A549 (cell line): ENCODE data around the gene NNAT. TPM values are rescaled to one million over a fixed set of nuclear protein-coding genes. Genes with fewer than 3 reads are reported as not detected.

Experiments used
- ATAC-seq, 2 experiments: fragments of 200-7000 bp in 1 of 2; fragments of >200 bp in 1 of 2; cut with Nextera tagmentation in 1 of 2; cut with Tn5 transposase in 1 of 2; 3 replicates each; pipeline versions ENCODE4 v1.8.0 to v1.9.1; 2018 to 2020; ENCODE audit warnings: mild to moderate bottlenecking in 1 of 2, moderate library complexity in 1 of 2
- CTCF ChIA-PET: fragments of 300-600 bp; sonication (Branson Sonifier 250); formaldehyde crosslinking; extraction: SDS; loops from one replicate; lab custom pipeline; 2021; ENCODE audit warnings: antibody characterized with exemption, inconsistent platforms; lab: Yijun Ruan, JAX
- POLR2A ChIA-PET: fragments of 350-600 bp; formaldehyde crosslinking; extraction: SDS; loops from one replicate; lab custom pipeline; 2021; ENCODE audit warnings: antibody characterized with exemption, inconsistent platforms; lab: Yijun Ruan, JAX
- DNase-seq, 2 experiments: peaks; one replicate each; pipeline versions ENCODE4 v3.0.0 to v3.0.0-alpha.2; 2011 to 2016; ENCODE audit warnings: low read depth in 1 of 2, low spot score in 1 of 2
- FAIRE-seq: peaks from 2 replicates; lab custom pipeline; 2011; peaks lifted over from hg19 to GRCh38; lab: Jason Lieb, UNC
- H3K27ac ChIP-seq, 2 experiments: fragments of >200 bp; sonication (Bioruptor Twin); formaldehyde crosslinking; 3 replicates each; pipeline ENCODE4 v1.5.1; 2016 to 2017
- H3K4me1 ChIP-seq: fragments of >200 bp; sonication (Bioruptor Twin); formaldehyde crosslinking; 3 replicates; pipeline ENCODE4 v1.6.1; 2016
- H3K4me2 ChIP-seq: fragments of >200 bp; sonication (Bioruptor Twin); formaldehyde crosslinking; 3 replicates; pipeline ENCODE4 v1.6.1; 2016
- H3K4me3 ChIP-seq: fragments of >200 bp; sonication (Bioruptor Twin); formaldehyde crosslinking; 3 replicates; pipeline ENCODE4 v1.5.1; 2016
- H3K9me3 ChIP-seq: fragments of >200 bp; sonication (Bioruptor Twin); formaldehyde crosslinking; 3 replicates; pipeline ENCODE4 v1.6.1; 2016
- BCL3 ChIP-seq: fragments of >200 bp; sonication (Bioruptor Twin); formaldehyde crosslinking; IDR thresholded peaks from 3 replicates; pipeline ENCODE4 v1.6.1; 2016
- BHLHE40 ChIP-seq: IDR thresholded peaks from 2 replicates; pipeline ENCODE4 v1.6.1; 2012; ENCODE audit warnings: low read depth, low read length, inconsistent platforms
- CBX2 ChIP-seq: fragments of 200-600 bp; sonication (generic); IDR thresholded peaks from 2 replicates; pipeline ENCODE4 v1.6.1; 2016; ENCODE audit warnings: low read depth, mild to moderate bottlenecking, borderline replicate concordance
- CEBPB ChIP-seq, 2 experiments: fragments of >200 bp in 1 of 2; sonication (Bioruptor Twin) in 1 of 2; formaldehyde crosslinking in 1 of 2; IDR thresholded peaks; 2 replicates each; pipeline ENCODE4 v1.6.1; 2012 to 2016
- CHD2 ChIP-seq: fragments of 150-350 bp; IDR thresholded peaks from 2 replicates; pipeline ENCODE4 v1.6.1; 2014; ENCODE audit warnings: low read length; ENCODE audit not compliant: partially characterized antibody
- CHD4 ChIP-seq: fragments of 200-600 bp; sonication (generic); IDR thresholded peaks from 2 replicates; pipeline ENCODE4 v1.6.1; 2016; ENCODE audit warnings: antibody characterized with exemption, mild to moderate bottlenecking, borderline replicate concordance
- E2F6 ChIP-seq: IDR thresholded peaks from 2 replicates; pipeline ENCODE4 v1.6.1; 2012; ENCODE audit warnings: low read depth, borderline replicate concordance
- ELK1 ChIP-seq: fragments of 150-350 bp; IDR thresholded peaks from 2 replicates; pipeline ENCODE4 v1.6.1; 2014; ENCODE audit warnings: low read depth, mild to moderate bottlenecking, low read length
- ESRRA ChIP-seq: fragments of 150-350 bp; IDR thresholded peaks from 2 replicates; pipeline ENCODE4 v1.6.1; 2014; ENCODE audit warnings: mild to moderate bottlenecking, low read length, borderline replicate concordance
- FOXS1 ChIP-seq: fragments of 250-450 bp; sonication (Bioruptor Pico); IDR thresholded peaks from 2 replicates; pipeline ENCODE4 v1.5.0; 2020; ENCODE audit warnings: mild to moderate bottlenecking, moderate library complexity
- HDAC2 ChIP-seq: fragments of 200-600 bp; sonication (generic); IDR thresholded peaks from 2 replicates; pipeline ENCODE4 v1.6.1; 2016
- JUN ChIP-seq, 2 experiments: fragments of >200 bp; sonication (Bioruptor Twin); formaldehyde crosslinking; IDR thresholded peaks; 2 replicates in 1 of 2; 3 replicates in 1 of 2; pipeline ENCODE4 v1.6.1; 2016 to 2017
- MAZ ChIP-seq: fragments of 150-350 bp; IDR thresholded peaks from 2 replicates; pipeline ENCODE4 v1.6.1; 2014; ENCODE audit warnings: antibody characterized with exemption, low read depth, low read length, borderline replicate concordance
- NFE2L2 ChIP-seq: fragments of 150-350 bp; conservative IDR thresholded peaks from 2 replicates; pipeline ENCODE4 v1.6.1; 2014; ENCODE audit warnings: low read length
- PHF8 ChIP-seq: fragments of 200-600 bp; sonication (generic); IDR thresholded peaks from 2 replicates; pipeline ENCODE4 v1.6.1; 2016; ENCODE audit warnings: low read depth, mild to moderate bottlenecking, antibody characterized with exemption, moderate library complexity, borderline replicate concordance
- POLR2AphosphoS2 ChIP-seq: conservative IDR thresholded peaks from 2 replicates; pipeline ENCODE4 v1.6.1; 2012; ENCODE audit warnings: low read length, improper control_type of control experiment, inconsistent platforms
- RFX5 ChIP-seq: fragments of 450-650 bp; IDR thresholded peaks from 2 replicates; pipeline ENCODE4 v1.7.1; 2014; ENCODE audit warnings: antibody characterized with exemption, mild to moderate bottlenecking, moderate library complexity
- TP53 ChIP-seq: fragments of 250-450 bp; sonication (Bioruptor Pico); IDR thresholded peaks from 2 replicates; pipeline ENCODE4 v1.5.0; 2021; ENCODE audit warnings: mild to moderate bottlenecking, moderate library complexity
- USF2 ChIP-seq: fragments of 450-650 bp; IDR thresholded peaks from 2 replicates; pipeline ENCODE4 v1.6.1; 2014; ENCODE audit warnings: antibody characterized with exemption
- WGBS: methylation state at CpG from one replicate; pipeline ENCODE4 v1.1.6; 2017; ENCODE audit errors: missing lambda C conversion rate; 5-methylcytosine and 5-hydroxymethylcytosine counted together
- polyA plus RNA-seq, 4 experiments: library from polyadenylated mRNA; depleted of rRNA in 3 of 4; stranded (reverse); fragments of >200 nt; fragmentation: RNase III in 1 of 4; extraction: RNeasy Plus Mini Kit Qiagen cat#74134 plus additional on column Dnase treatment in 1 of 4; gene quantifications; 2 replicates in 3 of 4; 3 replicates in 1 of 4; pipeline ENCODE4 v1.2.3, GENCODE V29; 2011 to 2017
- TF ChIP-seq, protein P1 (sequence below): fragments of 250-450 bp; sonication (Bioruptor Pico); IDR thresholded peaks from 2 replicates; pipeline ENCODE4 v1.5.0; 2020; ENCODE audit warnings: low read depth, mild to moderate bottlenecking, moderate library complexity
- TF ChIP-seq, protein P2 (sequence below): fragments of 250-450 bp; sonication (Bioruptor Pico); IDR thresholded peaks from 2 replicates; pipeline ENCODE4 v1.5.0; 2021; ENCODE audit warnings: mild to moderate bottlenecking, moderate library complexity, borderline replicate concordance
- TF ChIP-seq, protein P3 (sequence below): fragments of >200 bp; sonication (Bioruptor Twin); formaldehyde crosslinking; IDR thresholded peaks from 2 replicates; pipeline ENCODE4 v1.6.1; 2016

The NNAT gene
- polyA plus RNA-seq, 2 of the 4 experiments (the other 2 are of a cell fraction): not detected

DNA sequence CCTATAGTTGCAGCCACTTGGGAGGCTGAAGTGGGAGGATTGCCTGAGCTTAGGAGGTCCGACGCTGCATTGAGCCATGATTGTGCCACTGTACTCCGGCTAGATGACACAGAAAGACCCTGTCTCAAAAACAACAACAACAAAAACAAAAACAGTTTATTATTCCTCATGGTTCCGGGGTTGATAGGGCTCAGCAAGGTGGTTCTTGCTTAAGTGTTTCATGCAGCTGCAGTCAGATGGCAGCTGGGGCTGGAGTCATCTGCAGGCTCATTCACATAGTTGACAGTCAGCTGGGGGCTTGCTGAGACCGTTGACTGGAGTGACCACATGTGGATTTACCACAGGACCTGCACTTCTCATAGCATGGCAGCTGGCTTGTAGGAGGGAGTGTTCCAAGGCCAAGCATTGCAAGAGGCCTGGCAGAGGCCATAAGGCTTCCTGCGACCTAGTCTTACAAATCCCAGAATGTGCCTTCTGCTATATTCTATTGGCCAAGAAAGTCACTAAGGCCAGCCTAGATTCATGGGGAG lies 28.9 kb upstream of the NNAT start:
- POLR2A ChIA-PET: no interaction called here

GRCh38 chr20:37492945-37493344 lies 28.1 kb upstream of the NNAT start:
- FAIRE-seq: no peak
- no peak for DNase-seq
- WGBS: 7% methylated on average over 2 of the region's 2 CpGs
- H3K4me1 ChIP-seq: no peaks in the 10 kb centered on the region
- no peaks in the 10 kb centered on the region for H3K9me3 ChIP-seq
- POLR2A ChIA-PET: no interaction called here
- no peak for ATAC-seq
- H3K4me2 ChIP-seq: no peak overlapping the region
- H3K4me3 ChIP-seq: no peak overlapping the region
- TF ChIP-seq CHD2: no peak
- no peak for TF ChIP-seq CEBPB (IDR thresholded peaks at IDR 0.05)
- no peak for TF ChIP-seq HDAC2
- TF ChIP-seq, protein P1, sequence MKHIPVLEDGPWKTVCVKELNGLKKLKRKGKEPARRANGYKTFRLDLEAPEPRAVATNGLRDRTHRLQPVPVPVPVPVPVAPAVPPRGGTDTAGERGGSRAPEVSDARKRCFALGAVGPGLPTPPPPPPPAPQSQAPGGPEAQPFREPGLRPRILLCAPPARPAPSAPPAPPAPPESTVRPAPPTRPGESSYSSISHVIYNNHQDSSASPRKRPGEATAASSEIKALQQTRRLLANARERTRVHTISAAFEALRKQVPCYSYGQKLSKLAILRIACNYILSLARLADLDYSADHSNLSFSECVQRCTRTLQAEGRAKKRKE (CRISPR knock-in tag): no peak
- no peak for TF ChIP-seq ESRRA
- TF ChIP-seq FOXS1 (CRISPR knock-in tag): no peak
- no peak for TF ChIP-seq PHF8
- CTCF ChIA-PET: interaction anchor here (0.7 to 1.3 kb wide), 3 partner anchors 10 to 37 kb away, joined by 3 read pairs; no protein-coding TSS in a partner anchor
- H3K27ac ChIP-seq: no peak overlapping the region

More for the DNA sequence above, 28.9 kb upstream of the NNAT start:
- DNase-seq: no peak
- no peak for TF ChIP-seq E2F6
- no peak for TF ChIP-seq CBX2
- TF ChIP-seq BHLHE40: no peak
- no peak for TF ChIP-seq CEBPB (IDR thresholded peaks at IDR 0.05)
- TF ChIP-seq MAZ: no peak
- TF ChIP-seq, protein P2, sequence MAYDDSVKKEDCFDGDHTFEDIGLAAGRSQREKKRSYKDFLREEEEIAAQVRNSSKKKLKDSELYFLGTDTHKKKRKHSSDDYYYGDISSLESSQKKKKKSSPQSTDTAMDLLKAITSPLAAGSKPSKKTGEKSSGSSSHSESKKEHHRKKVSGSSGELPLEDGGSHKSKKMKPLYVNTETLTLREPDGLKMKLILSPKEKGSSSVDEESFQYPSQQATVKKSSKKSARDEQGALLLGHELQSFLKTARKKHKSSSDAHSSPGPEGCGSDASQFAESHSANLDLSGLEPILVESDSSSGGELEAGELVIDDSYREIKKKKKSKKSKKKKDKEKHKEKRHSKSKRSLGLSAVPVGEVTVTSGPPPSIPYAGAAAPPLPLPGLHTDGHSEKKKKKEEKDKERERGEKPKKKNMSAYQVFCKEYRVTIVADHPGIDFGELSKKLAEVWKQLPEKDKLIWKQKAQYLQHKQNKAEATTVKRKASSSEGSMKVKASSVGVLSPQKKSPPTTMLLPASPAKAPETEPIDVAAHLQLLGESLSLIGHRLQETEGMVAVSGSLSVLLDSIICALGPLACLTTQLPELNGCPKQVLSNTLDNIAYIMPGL (CRISPR knock-in tag): no peak
- TF ChIP-seq TP53 (CRISPR knock-in tag): no peak
- no peak for TF ChIP-seq BCL3
- TF ChIP-seq RFX5: no peak
- TF ChIP-seq JUN (IDR thresholded peaks at IDR 0.05): no peak
- no peak overlapping the region for H3K4me2 ChIP-seq
- H3K9me3 ChIP-seq: no peaks in the 10 kb centered on the region
- H3K4me1 ChIP-seq: no peaks in the 10 kb centered on the region
- no peak for FAIRE-seq
- CTCF ChIA-PET: no interaction called here
- 69% methylated on average over 6 of the region's 6 CpGs for WGBS
- no peak overlapping the region for H3K4me3 ChIP-seq
- no peak overlapping the region for H3K27ac ChIP-seq
- no peak for ATAC-seq

DNA sequence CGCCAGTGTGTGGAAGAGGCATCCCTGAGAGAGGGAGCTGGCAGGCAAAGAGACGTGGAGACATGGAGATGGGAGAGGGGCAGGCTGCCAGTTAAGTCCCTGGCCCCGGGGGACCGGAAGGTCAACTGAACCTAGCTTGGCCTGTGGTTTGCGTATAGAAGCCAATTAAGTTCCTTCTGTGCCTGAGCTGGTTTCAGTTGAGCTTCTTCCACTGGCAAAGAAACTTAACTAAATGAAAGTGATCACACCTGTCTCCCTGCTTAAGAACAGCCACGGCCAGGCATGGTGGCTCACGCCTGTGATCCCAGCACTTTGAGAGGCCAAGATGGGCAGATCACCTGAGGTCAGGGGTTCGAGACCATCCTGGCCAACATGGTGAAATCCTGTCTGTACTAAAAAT lies 26.7 kb upstream of the NNAT start:
- Histone ChIP-seq H3K4me3 (no peak overlapping the region), H3K9me3 (no peaks in the 10 kb centered on the region), H3K4me1 (peaks cover 3% of the 10 kb centered on the region; the same call in 1 of the 3 replicates), H3K4me2 (no peak overlapping the region), H3K27ac (no peak overlapping the region)
- WGBS: 69% methylated on average over 8 of the region's 8 CpGs
- TF ChIP-seq BHLHE40: no peak
- no peak for TF ChIP-seq CHD4
- no peak for TF ChIP-seq BCL3
- no peak for TF ChIP-seq USF2
- TF ChIP-seq ELK1: no peak
- TF ChIP-seq NFE2L2: no peak
- TF ChIP-seq, protein P3, sequence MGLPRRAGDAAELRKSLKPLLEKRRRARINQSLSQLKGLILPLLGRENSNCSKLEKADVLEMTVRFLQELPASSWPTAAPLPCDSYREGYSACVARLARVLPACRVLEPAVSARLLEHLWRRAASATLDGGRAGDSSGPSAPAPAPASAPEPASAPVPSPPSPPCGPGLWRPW: no peak
- no peak for TF ChIP-seq POLR2AphosphoS2
- no peak for DNase-seq
- no peak for ATAC-seq
- FAIRE-seq: no peak
- ChIA-PET POLR2A (no interaction called here), CTCF (interaction anchor here (1.1 to 1.7 kb wide), 3 partner anchors 28 to 212 kb away, joined by 3 to 4 read pairs (median 3); no protein-coding TSS in a partner anchor)
